H1 (cell line): ENCODE measurements around the gene GAS7. TPM values are rescaled to one million over a fixed set of nuclear protein-coding genes. Genes with fewer than 3 reads are reported as not detected.

Experiments used
- CTCF ChIA-PET: fragments of 300-600 bp; sonication (Branson Sonifier 250); formaldehyde crosslinking; loops from one replicate; lab custom pipeline; 2021; ENCODE audit not compliant: partially characterized antibody; lab: Charles Lee
- POLR2A ChIA-PET: fragments of 300-600 bp; sonication (Branson Sonifier 250); formaldehyde crosslinking; loops from one replicate; lab custom pipeline; 2021; ENCODE audit warnings: inconsistent platforms; ENCODE audit not compliant: partially characterized antibody; lab: Charles Lee
- DNase-seq, 2 experiments: peaks; one replicate each; pipeline versions ENCODE4 v3.0.0 to v3.0.0-alpha.2; 2010 to 2022; ENCODE audit warnings: low spot score in 2 of 2, low read depth in 1 of 2, mixed read lengths in 1 of 2
- FAIRE-seq: peaks from 2 replicates; lab custom pipeline; 2011; peaks lifted over from hg19 to GRCh38; lab: Jason Lieb, UNC
- H2AFZ ChIP-seq: 2 replicates; pipeline ENCODE4 v1.8.1; 2012; ENCODE audit warnings: low read length, inconsistent platforms
- H2AK5ac ChIP-seq: 2 replicates; pipeline ENCODE4 v1.6.1; 2013; ENCODE audit warnings: low read depth, low read length
- H2BK120ac ChIP-seq: replicated peaks from 2 replicates; pipeline ENCODE3; 2013; ENCODE audit warnings: low read depth, low read length, inconsistent platforms
- H2BK12ac ChIP-seq: 2 replicates; pipeline ENCODE4 v1.6.1; 2013; ENCODE audit warnings: low read depth, low read length
- H2BK15ac ChIP-seq: 2 replicates; pipeline ENCODE4 v1.6.1; 2013; ENCODE audit warnings: low read length
- H2BK20ac ChIP-seq: 2 replicates; pipeline ENCODE4 v1.6.1; 2013; ENCODE audit warnings: low read length
- H2BK5ac ChIP-seq: 2 replicates; pipeline ENCODE4 v1.6.1; 2013; ENCODE audit warnings: low read depth, low read length
- H3K14ac ChIP-seq: 2 replicates; pipeline ENCODE4 v1.6.1; 2013; ENCODE audit warnings: inconsistent platforms; ENCODE audit not compliant: insufficient read length
- H3K18ac ChIP-seq: 2 replicates; pipeline ENCODE4 v1.6.1; 2013; ENCODE audit warnings: low read length; ENCODE audit errors: extremely low read depth
- H3K23ac ChIP-seq: 2 replicates; pipeline ENCODE4 v1.6.1; 2013; ENCODE audit warnings: inconsistent platforms; ENCODE audit not compliant: insufficient read length
- H3K23me2 ChIP-seq: 2 replicates; pipeline ENCODE4 v1.6.1; 2013; ENCODE audit warnings: low read depth, low read length
- H3K27ac ChIP-seq: 2 replicates; pipeline ENCODE4 v1.6.1; 2011; ENCODE audit warnings: low read depth, low read length, inconsistent platforms
- H3K27me3 ChIP-seq, 4 experiments: replicated peaks in 1 of 4; 1 replicate in 1 of 4; 2 replicates in 3 of 4; pipeline versions ENCODE4 v1.6.1 to v1.8.1; 2011 to 2013; ENCODE audit warnings: low read length in 3 of 4, mild to moderate bottlenecking in 3 of 4, inconsistent platforms in 2 of 4, mixed read lengths in 2 of 4, moderate library complexity in 1 of 4; ENCODE audit not compliant: control insufficient read depth in 3 of 4, insufficient read depth in 3 of 4; ENCODE audit errors: extremely low read depth in 1 of 4
- H3K36me3 ChIP-seq, 4 experiments: 2 replicates each; pipeline versions ENCODE4 v1.6.1 to v1.8.1; 2011 to 2013; ENCODE audit warnings: mild to moderate bottlenecking in 4 of 4, low read length in 3 of 4, moderate library complexity in 2 of 4, control low read depth in 1 of 4, inconsistent platforms in 1 of 4; ENCODE audit not compliant: insufficient read depth in 4 of 4, control insufficient read depth in 2 of 4
- H3K4ac ChIP-seq: replicated peaks from 2 replicates; pipeline ENCODE3; 2013; ENCODE audit warnings: low read length, low read depth, mixed read lengths, inconsistent platforms; ENCODE audit not compliant: insufficient read length
- H3K4me1 ChIP-seq, 4 experiments: replicated peaks in 1 of 4; 1 replicate in 1 of 4; 2 replicates in 3 of 4; pipeline versions ENCODE4 v1.6.1 to v1.8.1; 2011 to 2013; ENCODE audit warnings: low read length in 3 of 4, inconsistent platforms in 2 of 4, mixed read lengths in 1 of 4; ENCODE audit not compliant: insufficient read depth in 4 of 4, control insufficient read depth in 3 of 4
- H3K4me2 ChIP-seq, 2 experiments: 2 replicates each; pipeline versions ENCODE4 v1.6.1 to v1.8.1; 2011 to 2013; ENCODE audit warnings: low read depth in 2 of 2, low read length in 2 of 2, control low read depth in 1 of 2, inconsistent platforms in 1 of 2, mild to moderate bottlenecking in 1 of 2; ENCODE audit not compliant: insufficient read depth in 1 of 2
- H3K4me3 ChIP-seq, 4 experiments: fragments of 200-600, 300-600 bp in 1 of 4; sonication (generic), shearing (Covaris generic), sonication (Bioruptor Twin) in 1 of 4; 2 replicates each; pipeline versions ENCODE4 v1.5.1 to v1.8.1; 2011 to 2016; ENCODE audit warnings: low read length in 4 of 4, low read depth in 3 of 4, control low read depth in 2 of 4, inconsistent platforms in 2 of 4, mild to moderate bottlenecking in 2 of 4, mixed read lengths in 1 of 4, moderate library complexity in 1 of 4; ENCODE audit not compliant: insufficient read depth in 2 of 4; ENCODE audit errors: extremely low read depth in 1 of 4
- H3K56ac ChIP-seq: replicated peaks from 2 replicates; pipeline ENCODE3; 2013; ENCODE audit warnings: low read depth, mild to moderate bottlenecking, mixed read lengths, low read length, inconsistent platforms; ENCODE audit not compliant: insufficient read length
- H3K79me1 ChIP-seq: 2 replicates; pipeline ENCODE4 v1.6.1; 2013; ENCODE audit warnings: low read depth, low read length, control low read depth
- H3K79me2 ChIP-seq, 2 experiments: 2 replicates each; pipeline versions ENCODE4 v1.6.1 to v1.8.1; 2012 to 2013; ENCODE audit warnings: low read length in 2 of 2, mild to moderate bottlenecking in 2 of 2, inconsistent platforms in 1 of 2; ENCODE audit not compliant: insufficient read depth in 2 of 2, control insufficient read depth in 1 of 2
- H3K9ac ChIP-seq, 4 experiments: replicated peaks in 1 of 4; 1 replicate in 1 of 4; 2 replicates in 3 of 4; pipeline versions ENCODE4 v1.6.1 to v1.8.1; 2011 to 2013; ENCODE audit warnings: low read depth in 3 of 4, low read length in 3 of 4, control low read depth in 2 of 4, mild to moderate bottlenecking in 2 of 4, moderate library complexity in 2 of 4, inconsistent platforms in 1 of 4; ENCODE audit errors: extremely low read depth in 1 of 4
- H3K9me3 ChIP-seq, 2 experiments: 2 replicates each; pipeline versions ENCODE4 v1.6.1 to v1.8.1; 2012 to 2013; ENCODE audit warnings: mild to moderate bottlenecking in 2 of 2, moderate library complexity in 2 of 2, control low read depth in 1 of 2, inconsistent platforms in 1 of 2, low read depth in 1 of 2, low read length in 1 of 2, mixed read lengths in 1 of 2; ENCODE audit not compliant: insufficient read depth in 2 of 2
- H4K20me1 ChIP-seq, 2 experiments: replicated peaks in 1 of 2; 2 replicates each; pipeline versions ENCODE3 to v1.8.1; 2011 to 2013; ENCODE audit warnings: inconsistent platforms in 2 of 2, low read length in 2 of 2, mild to moderate bottlenecking in 1 of 2; ENCODE audit not compliant: insufficient read depth in 2 of 2, control insufficient read depth in 1 of 2
- H4K5ac ChIP-seq: 2 replicates; pipeline ENCODE4 v1.6.1; 2013; ENCODE audit warnings: low read length, low read depth, mixed read lengths, inconsistent platforms; ENCODE audit not compliant: insufficient read length
- H4K8ac ChIP-seq: 2 replicates; pipeline ENCODE4 v1.8.0; 2013; ENCODE audit warnings: mild to moderate bottlenecking, moderate library complexity, low read length, inconsistent platforms; ENCODE audit not compliant: insufficient read depth; ENCODE audit errors: extremely low read depth
- H4K91ac ChIP-seq: replicated peaks from 2 replicates; pipeline ENCODE3; 2013; ENCODE audit warnings: low read length, mixed read lengths, inconsistent platforms; ENCODE audit not compliant: insufficient read length
- ATF2 ChIP-seq: IDR thresholded peaks from 2 replicates; pipeline ENCODE4 v1.6.1; 2012; ENCODE audit warnings: low read length, inconsistent platforms
- BRCA1 ChIP-seq: IDR thresholded peaks from 2 replicates; pipeline ENCODE4 v1.6.1; 2012; ENCODE audit warnings: low read depth, low read length, improper control_type of control experiment
- CREB1 ChIP-seq: IDR thresholded peaks from 2 replicates; pipeline ENCODE4 v1.6.1; 2012; ENCODE audit warnings: inconsistent platforms
- KDM1A ChIP-seq: fragments of 200-600, 300-600 bp; sonication (generic); IDR thresholded peaks from 2 replicates; pipeline ENCODE4 v1.7.1; 2016; ENCODE audit warnings: mild to moderate bottlenecking, low read length, borderline replicate concordance
- POU5F1 ChIP-seq: IDR thresholded peaks from 2 replicates; pipeline ENCODE4 v1.6.1; 2011; ENCODE audit warnings: low read depth, mild to moderate bottlenecking, low read length, moderate library complexity
- USF2 ChIP-seq: IDR thresholded peaks from 2 replicates; pipeline ENCODE4 v1.6.1; 2011; ENCODE audit warnings: low read length, improper control_type of control experiment
- WGBS, 2 experiments: shearing (Covaris generic) in 1 of 2; methylation state at CpG; one replicate each; pipeline versions ENCODE4 v1.1.6 to v1.1.7; 2013 to 2015; ENCODE audit warnings: low lambda C conversion rate in 2 of 2, mixed read lengths in 2 of 2, inconsistent platforms in 1 of 2, low coverage in 1 of 2, missing lambda C conversion rate in 1 of 2; ENCODE audit not compliant: insufficient replicate concordance in 2 of 2, insufficient coverage in 1 of 2, insufficient read length in 1 of 2; ENCODE audit errors: extremely low coverage in 1 of 2, missing lambda C conversion rate in 1 of 2; 5-methylcytosine and 5-hydroxymethylcytosine counted together
- polyA plus RNA-seq, 7 experiments: library from polyadenylated mRNA; depleted of rRNA in 3 of 7; stranded (reverse) in 5 of 7; unstranded in 2 of 7; fragments of >200 nt in 5 of 7; fragments of 200-250 nt in 2 of 7; gene quantifications; 1 replicate in 5 of 7; 2 replicates in 1 of 7; 4 replicates in 1 of 7; pipeline versions ENCODE4 v1.2.1 to v1.2.3, GENCODE V29; 2011 to 2013; ENCODE audit warnings: missing spikeins in 2 of 7, mixed read lengths in 2 of 7
- total RNA-seq: library from RNA; stranded (reverse); fragmentation: NEBNext Ultra II Directional; extraction: Animal tissue kit (Norgen Biotek cat#: 25700); gene quantifications from 2 replicates; pipeline ENCODE4 v1.2.1, GENCODE V29; 2021
- TF ChIP-seq, protein P1 (sequence below), 3 experiments: IDR thresholded peaks; 1 replicate in 2 of 3; 2 replicates in 1 of 3; pipeline versions ENCODE4 v1.5.1 to v1.6.1; 2011; ENCODE audit warnings: low read length in 3 of 3, mild to moderate bottlenecking in 3 of 3, inconsistent platforms in 2 of 3, low read depth in 1 of 3, moderate library complexity in 1 of 3; ENCODE audit not compliant: insufficient read depth in 1 of 3; ENCODE audit errors: control extremely low read depth in 1 of 3

GAS7 gene
- total and polyA plus RNA-seq, 2 of the 8 experiments (the other 6 are each of a cell fraction or from before 2014, with no cell fraction given): 5.0 to 14.5 TPM

DNA sequence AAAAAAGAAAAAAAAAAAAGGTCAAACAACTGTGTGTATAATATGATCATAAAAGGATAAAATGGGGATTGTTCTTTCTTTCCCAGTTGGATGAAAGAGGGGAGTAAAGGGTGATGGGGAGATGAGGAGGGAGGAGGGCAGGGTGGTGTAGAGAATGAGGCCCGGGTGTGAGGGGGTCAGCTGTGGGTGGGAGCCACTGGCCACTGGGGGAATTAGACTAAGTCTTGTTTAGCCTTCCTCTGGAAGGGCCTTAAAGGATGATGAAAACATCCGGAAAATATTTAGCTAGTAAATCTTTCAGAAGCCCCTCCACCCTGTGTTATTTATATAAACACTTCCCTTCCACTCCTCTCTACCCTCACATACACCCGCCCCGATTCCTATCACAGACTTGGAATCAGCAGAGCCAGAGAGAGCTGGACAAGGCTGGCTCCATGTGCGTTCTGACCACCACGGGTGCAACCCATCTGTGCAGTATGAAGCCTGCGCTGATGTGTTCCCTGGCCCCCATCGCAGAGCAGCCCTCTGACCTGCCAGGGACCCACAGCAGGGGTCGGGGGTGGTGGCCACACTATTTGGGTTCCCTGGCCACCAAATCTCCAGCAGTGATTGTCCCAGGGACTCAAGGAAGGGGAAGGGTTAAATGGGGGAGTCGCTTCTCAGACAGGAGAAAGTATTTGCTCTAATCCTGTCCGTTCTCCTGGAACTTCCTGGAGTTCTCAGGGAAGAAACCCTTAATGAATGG lies 72.7 kb downstream of the GAS7 start:
- no peak overlapping the region for H4K8ac ChIP-seq
- peak overlapping the region; percentile 90; the same call in 1 of the 2 replicates for H2AK5ac ChIP-seq
- no peaks in the 10 kb centered on the region for H3K36me3 ChIP-seq
- no peak for FAIRE-seq
- no peak overlapping the region for H3K4ac ChIP-seq
- ChIA-PET POLR2A (interaction anchor here (1.6 kb wide), 1 partner anchor 22 kb away, joined by 4 read pairs; no protein-coding TSS in a partner anchor), CTCF (no interaction called here)
- no peaks in the 10 kb centered on the region for H3K27me3 ChIP-seq
- H4K20me1 ChIP-seq: peaks cover 0 to 3% of the 10 kb centered on the region in 2 experiments
- WGBS, 2 experiments: 81% methylated on average over 11 of the region's 11 CpGs; no CpG with 5 or more reads in 1 of the 2 experiments
- no peak overlapping the region for H2BK15ac ChIP-seq
- H3K9me3 ChIP-seq: no peaks in the 10 kb centered on the region
- no peak overlapping the region for H3K27ac ChIP-seq
- H3K23ac ChIP-seq: no peak overlapping the region
- no peak overlapping the region for H3K9ac ChIP-seq
- H3K14ac ChIP-seq: no peak overlapping the region
- H3K18ac ChIP-seq: 0 out of 2 replicates have a peak overlapping the region, but pooled peaks have one; percentile 2
- no peak overlapping the region for H3K56ac ChIP-seq
- no peak for DNase-seq
- peaks cover 3% of the 10 kb centered on the region; the same call in 1 of the 2 replicates for H3K23me2 ChIP-seq
- peak overlapping the region; percentile 91 for H4K91ac ChIP-seq
- no peak overlapping the region for H4K5ac ChIP-seq
- H3K79me1 ChIP-seq: no peaks in the 10 kb centered on the region
- H3K4me1 ChIP-seq: peaks cover 5 to 23% (median 10%) of the 10 kb centered on the region in 4 experiments
- no peak overlapping the region for H2AFZ ChIP-seq
- H3K4me3 ChIP-seq: no peak overlapping the region
- no peaks in the 10 kb centered on the region for H3K79me2 ChIP-seq
- no peak overlapping the region for H3K4me2 ChIP-seq
- H2BK20ac ChIP-seq: 0 out of 2 replicates have a peak overlapping the region, but pooled peaks have one; percentile 1
- H2BK5ac ChIP-seq: peak overlapping the region; percentile 44
- H2BK120ac ChIP-seq: no peak overlapping the region
- peak overlapping the region; percentile 96 for H2BK12ac ChIP-seq
- TF ChIP-seq, protein P1, sequence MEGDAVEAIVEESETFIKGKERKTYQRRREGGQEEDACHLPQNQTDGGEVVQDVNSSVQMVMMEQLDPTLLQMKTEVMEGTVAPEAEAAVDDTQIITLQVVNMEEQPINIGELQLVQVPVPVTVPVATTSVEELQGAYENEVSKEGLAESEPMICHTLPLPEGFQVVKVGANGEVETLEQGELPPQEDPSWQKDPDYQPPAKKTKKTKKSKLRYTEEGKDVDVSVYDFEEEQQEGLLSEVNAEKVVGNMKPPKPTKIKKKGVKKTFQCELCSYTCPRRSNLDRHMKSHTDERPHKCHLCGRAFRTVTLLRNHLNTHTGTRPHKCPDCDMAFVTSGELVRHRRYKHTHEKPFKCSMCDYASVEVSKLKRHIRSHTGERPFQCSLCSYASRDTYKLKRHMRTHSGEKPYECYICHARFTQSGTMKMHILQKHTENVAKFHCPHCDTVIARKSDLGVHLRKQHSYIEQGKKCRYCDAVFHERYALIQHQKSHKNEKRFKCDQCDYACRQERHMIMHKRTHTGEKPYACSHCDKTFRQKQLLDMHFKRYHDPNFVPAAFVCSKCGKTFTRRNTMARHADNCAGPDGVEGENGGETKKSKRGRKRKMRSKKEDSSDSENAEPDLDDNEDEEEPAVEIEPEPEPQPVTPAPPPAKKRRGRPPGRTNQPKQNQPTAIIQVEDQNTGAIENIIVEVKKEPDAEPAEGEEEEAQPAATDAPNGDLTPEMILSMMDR (IDR thresholded peaks at IDR 0.05; ENCODE audit: control extremely low read depth in 1 of 3, insufficient read depth in 1 of 3, low read depth in 1 of 3, low read length in 3 of 3): no peak
- TF ChIP-seq BRCA1 (no peak), POU5F1 (no peak), ATF2 (no peak), KDM1A (no peak), USF2 (no peak), CREB1 (no peak)
